Panc1 (cell line): ENCODE measurements around the gene CLCN4.

Experiments used
- TF ChIP-seq, protein P1 (sequence below): fragments of 450-650 bp; IDR thresholded peaks from 2 replicates; pipeline ENCODE4 v1.5.1; 2017; ENCODE audit warnings: mild to moderate bottlenecking
- TF ChIP-seq, protein P2 (sequence below), 2 experiments: IDR thresholded peaks; 2 replicates each; pipeline ENCODE4 v1.6.1; 2011 to 2012; ENCODE audit warnings: low read depth in 2 of 2, control low read depth in 1 of 2, low read length in 1 of 2, mild to moderate bottlenecking in 1 of 2, moderate library complexity in 1 of 2; ENCODE audit not compliant: insufficient read depth in 1 of 2

DNA sequence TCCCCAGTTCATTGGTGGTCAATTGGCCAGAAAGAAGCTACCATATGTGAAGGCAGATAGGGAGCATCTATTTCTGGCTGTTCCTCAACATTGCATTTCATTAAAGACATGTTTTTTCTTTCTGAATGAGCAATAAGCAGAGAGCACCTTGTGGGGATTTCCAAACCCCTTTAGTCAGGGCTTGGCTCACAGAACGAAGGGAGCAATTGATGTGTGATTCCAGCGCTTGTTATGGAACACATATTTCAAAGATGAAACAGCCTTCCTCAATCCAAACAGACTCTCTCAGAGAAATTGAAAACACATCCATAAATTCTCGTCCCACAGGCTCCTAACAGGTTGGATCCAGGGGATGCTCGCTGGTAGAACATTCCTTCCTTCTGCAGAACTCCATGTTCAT is 84.1 kb downstream of the CLCN4 start:
- TF ChIP-seq, protein P1, sequence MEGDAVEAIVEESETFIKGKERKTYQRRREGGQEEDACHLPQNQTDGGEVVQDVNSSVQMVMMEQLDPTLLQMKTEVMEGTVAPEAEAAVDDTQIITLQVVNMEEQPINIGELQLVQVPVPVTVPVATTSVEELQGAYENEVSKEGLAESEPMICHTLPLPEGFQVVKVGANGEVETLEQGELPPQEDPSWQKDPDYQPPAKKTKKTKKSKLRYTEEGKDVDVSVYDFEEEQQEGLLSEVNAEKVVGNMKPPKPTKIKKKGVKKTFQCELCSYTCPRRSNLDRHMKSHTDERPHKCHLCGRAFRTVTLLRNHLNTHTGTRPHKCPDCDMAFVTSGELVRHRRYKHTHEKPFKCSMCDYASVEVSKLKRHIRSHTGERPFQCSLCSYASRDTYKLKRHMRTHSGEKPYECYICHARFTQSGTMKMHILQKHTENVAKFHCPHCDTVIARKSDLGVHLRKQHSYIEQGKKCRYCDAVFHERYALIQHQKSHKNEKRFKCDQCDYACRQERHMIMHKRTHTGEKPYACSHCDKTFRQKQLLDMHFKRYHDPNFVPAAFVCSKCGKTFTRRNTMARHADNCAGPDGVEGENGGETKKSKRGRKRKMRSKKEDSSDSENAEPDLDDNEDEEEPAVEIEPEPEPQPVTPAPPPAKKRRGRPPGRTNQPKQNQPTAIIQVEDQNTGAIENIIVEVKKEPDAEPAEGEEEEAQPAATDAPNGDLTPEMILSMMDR = no peak
- TF ChIP-seq, protein P2, sequence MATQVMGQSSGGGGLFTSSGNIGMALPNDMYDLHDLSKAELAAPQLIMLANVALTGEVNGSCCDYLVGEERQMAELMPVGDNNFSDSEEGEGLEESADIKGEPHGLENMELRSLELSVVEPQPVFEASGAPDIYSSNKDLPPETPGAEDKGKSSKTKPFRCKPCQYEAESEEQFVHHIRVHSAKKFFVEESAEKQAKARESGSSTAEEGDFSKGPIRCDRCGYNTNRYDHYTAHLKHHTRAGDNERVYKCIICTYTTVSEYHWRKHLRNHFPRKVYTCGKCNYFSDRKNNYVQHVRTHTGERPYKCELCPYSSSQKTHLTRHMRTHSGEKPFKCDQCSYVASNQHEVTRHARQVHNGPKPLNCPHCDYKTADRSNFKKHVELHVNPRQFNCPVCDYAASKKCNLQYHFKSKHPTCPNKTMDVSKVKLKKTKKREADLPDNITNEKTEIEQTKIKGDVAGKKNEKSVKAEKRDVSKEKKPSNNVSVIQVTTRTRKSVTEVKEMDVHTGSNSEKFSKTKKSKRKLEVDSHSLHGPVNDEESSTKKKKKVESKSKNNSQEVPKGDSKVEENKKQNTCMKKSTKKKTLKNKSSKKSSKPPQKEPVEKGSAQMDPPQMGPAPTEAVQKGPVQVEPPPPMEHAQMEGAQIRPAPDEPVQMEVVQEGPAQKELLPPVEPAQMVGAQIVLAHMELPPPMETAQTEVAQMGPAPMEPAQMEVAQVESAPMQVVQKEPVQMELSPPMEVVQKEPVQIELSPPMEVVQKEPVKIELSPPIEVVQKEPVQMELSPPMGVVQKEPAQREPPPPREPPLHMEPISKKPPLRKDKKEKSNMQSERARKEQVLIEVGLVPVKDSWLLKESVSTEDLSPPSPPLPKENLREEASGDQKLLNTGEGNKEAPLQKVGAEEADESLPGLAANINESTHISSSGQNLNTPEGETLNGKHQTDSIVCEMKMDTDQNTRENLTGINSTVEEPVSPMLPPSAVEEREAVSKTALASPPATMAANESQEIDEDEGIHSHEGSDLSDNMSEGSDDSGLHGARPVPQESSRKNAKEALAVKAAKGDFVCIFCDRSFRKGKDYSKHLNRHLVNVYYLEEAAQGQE (IDR thresholded peaks at IDR 0.05; ENCODE audit: insufficient read depth in 1 of 2, low read depth in 2 of 2, low read length in 1 of 2) = no peak
